ENCODE data around the gene NRAP. TPM values are rescaled to one million over a fixed set of nuclear protein-coding genes. Genes with fewer than 3 reads are reported as not detected.

NRAP gene
- total RNA-seq, 1 donor = under 0.01 TPM

- DNase-seq (ENCODE audit: low read depth) = no peak
- no peak overlapping the region for H3K4me3 ChIP-seq (ENCODE audit: low read depth, low read length)
- no peak for TF ChIP-seq CTCF (IDR thresholded peaks at IDR 0.05; ENCODE audit: insufficient read depth, low read length)
These were observed 74.6 kb downstream of the NRAP start for GRCh38 chr10:113589201-113589770.

- no peak overlapping the region for H3K4me3 ChIP-seq (ENCODE audit: low read depth, low read length)
- DNase-seq (ENCODE audit: low read depth) = no peak
- no peak for TF ChIP-seq CTCF (IDR thresholded peaks at IDR 0.05; ENCODE audit: insufficient read depth, low read length)
These were observed 77.9 kb downstream of the NRAP start for GRCh38 chr10:113585949-113586348.

GRCh38 chr10:113583571-113583970, 80.3 kb downstream of the NRAP start:
- DNase-seq (ENCODE audit: low read depth) = no peak
- H3K4me3 ChIP-seq (ENCODE audit: low read depth, low read length) = no peak overlapping the region
- no peak for TF ChIP-seq CTCF (IDR thresholded peaks at IDR 0.05; ENCODE audit: insufficient read depth, low read length)

GRCh38 chr10:113581092-113581491, 82.7 kb downstream of the NRAP start:
- no peak overlapping the region for H3K4me3 ChIP-seq (ENCODE audit: low read depth, low read length)
- TF ChIP-seq CTCF (IDR thresholded peaks at IDR 0.05; ENCODE audit: insufficient read depth, low read length) = no peak
- DNase-seq (ENCODE audit: low read depth) = no peak

- no peak overlapping the region for H3K4me3 ChIP-seq (ENCODE audit: low read depth, low read length)
- DNase-seq (ENCODE audit: low read depth) = no peak
- TF ChIP-seq CTCF (IDR thresholded peaks at IDR 0.05; ENCODE audit: insufficient read depth, low read length) = no peak
These were observed 85.1 kb downstream of the NRAP start for GRCh38 chr10:113578773-113579172.

- no peak overlapping the region for H3K4me3 ChIP-seq (ENCODE audit: low read depth, low read length)
- peak; percentile 8 for DNase-seq (ENCODE audit: low read depth)
- no peak for TF ChIP-seq CTCF (IDR thresholded peaks at IDR 0.05; ENCODE audit: insufficient read depth, low read length)
These were observed 87.0 kb downstream of the NRAP start for GRCh38 chr10:113576852-113577251.

- DNase-seq (ENCODE audit: low read depth) = no peak
These were observed 90.5 kb downstream of the NRAP start for GRCh38 chr10:113573368-113573767.

More at GRCh38 chr10:113573368-113573767, 90.5 kb downstream of the NRAP start:
- H3K4me3 ChIP-seq (ENCODE audit: low read depth, low read length) = no peak overlapping the region
- no peak for TF ChIP-seq CTCF (IDR thresholded peaks at IDR 0.05; ENCODE audit: insufficient read depth, low read length)

All from fibroblast of the aortic adventitia (primary cell).